ENCODE measurements around the gene COL20A1. TPM values are rescaled to one million over a fixed set of nuclear protein-coding genes. Genes with fewer than 3 reads are reported as not detected.

COL20A1 gene
- total and polyA plus RNA-seq, 10 donors: 0.12 to 2.1 (median 0.60) TPM; not detected in 2

DNA sequence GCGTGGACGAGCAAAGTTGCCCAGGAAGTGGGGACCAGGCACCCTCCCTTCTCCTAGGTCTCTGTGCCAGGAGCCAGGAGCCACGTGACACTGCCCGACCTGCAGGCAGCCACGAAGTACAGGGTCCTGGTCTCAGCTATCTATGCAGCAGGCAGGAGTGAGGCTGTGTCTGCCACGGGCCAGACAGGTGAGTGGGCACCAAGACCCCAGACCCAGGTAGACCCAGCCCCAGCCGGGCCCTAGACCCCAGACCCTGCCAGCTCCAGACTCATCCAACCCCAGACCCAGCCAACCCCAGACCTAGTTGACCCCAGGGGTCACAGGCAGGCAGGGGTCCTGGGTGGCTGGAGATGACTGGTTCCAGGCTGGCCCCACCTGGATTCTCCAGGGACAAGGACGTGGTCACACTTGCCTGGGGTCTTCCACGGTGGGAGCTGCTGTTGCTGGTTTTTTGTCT, 21.1 kb downstream of the COL20A1 start:
- peaks cover 0 to 70% (median 2%) of the 10 kb centered on the region in 7 donors for H3K27me3 ChIP-seq (replicated peaks in 1 of 7)
- peak; percentile 63 for DNase-seq
- no peaks in the 10 kb centered on the region for H3K9me3 ChIP-seq
- H3K27ac ChIP-seq: no peak overlapping the region
- H3K4me1 ChIP-seq: peaks cover 0 to 50% (median 18%) of the 10 kb centered on the region in 6 donors
- H3K36me3 ChIP-seq: no peaks in the 10 kb centered on the region
- no peak overlapping the region for H3K4me3 ChIP-seq
- WGBS, 5 donors: 72 to 84% (median 76%) methylated on average over 6 to 9 of the region's 9 CpGs
- TF ChIP-seq POLR2AphosphoS5 (IDR thresholded peaks at IDR 0.05) (no peak), POLR2A (IDR thresholded peaks at IDR 0.05) (no peak)
- TF ChIP-seq, protein P1, sequence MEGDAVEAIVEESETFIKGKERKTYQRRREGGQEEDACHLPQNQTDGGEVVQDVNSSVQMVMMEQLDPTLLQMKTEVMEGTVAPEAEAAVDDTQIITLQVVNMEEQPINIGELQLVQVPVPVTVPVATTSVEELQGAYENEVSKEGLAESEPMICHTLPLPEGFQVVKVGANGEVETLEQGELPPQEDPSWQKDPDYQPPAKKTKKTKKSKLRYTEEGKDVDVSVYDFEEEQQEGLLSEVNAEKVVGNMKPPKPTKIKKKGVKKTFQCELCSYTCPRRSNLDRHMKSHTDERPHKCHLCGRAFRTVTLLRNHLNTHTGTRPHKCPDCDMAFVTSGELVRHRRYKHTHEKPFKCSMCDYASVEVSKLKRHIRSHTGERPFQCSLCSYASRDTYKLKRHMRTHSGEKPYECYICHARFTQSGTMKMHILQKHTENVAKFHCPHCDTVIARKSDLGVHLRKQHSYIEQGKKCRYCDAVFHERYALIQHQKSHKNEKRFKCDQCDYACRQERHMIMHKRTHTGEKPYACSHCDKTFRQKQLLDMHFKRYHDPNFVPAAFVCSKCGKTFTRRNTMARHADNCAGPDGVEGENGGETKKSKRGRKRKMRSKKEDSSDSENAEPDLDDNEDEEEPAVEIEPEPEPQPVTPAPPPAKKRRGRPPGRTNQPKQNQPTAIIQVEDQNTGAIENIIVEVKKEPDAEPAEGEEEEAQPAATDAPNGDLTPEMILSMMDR (IDR thresholded peaks at IDR 0.05 in 8 of 11, conservative IDR thresholded peaks at IDR 0.05 in 3 of 11): no peak
- intact Hi-C loops (cut with DNase I; ENCODE audit: low total_unique reads): loop anchor here (5.0 kb wide), 1 partner anchor 68 kb away; no protein-coding TSS in a partner anchor

DNA sequence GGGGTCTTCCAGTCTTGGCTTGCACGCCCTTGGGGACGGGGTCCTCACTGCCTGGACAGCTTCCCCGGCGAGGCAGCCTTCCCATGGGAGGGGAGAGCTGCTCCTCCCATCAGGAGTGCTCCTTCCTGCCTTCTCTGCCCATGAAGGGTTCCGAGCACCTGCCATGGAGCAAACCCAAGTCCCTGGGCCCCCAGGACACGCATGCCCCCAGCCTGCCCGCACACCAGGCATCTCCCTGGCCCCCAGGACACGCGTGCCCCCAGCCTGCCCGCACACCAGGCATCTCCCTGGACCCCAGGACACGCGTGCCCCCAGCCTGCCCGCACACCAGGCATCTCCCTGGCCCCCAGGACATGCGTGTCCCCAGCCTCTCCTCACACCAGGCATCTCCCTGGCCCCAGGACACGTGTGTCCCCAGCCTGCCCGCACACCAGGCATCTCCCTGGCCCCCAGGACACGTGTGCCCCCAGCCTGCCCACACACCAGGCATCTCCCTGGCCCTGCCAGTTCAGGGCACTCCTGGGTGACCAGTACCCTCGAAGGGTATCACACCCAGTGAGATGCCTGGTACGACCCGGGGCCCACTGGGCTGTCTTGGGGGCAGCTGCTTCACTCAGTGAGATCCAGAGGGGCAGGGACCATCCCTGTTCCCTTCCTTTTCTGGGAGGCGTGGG, 21.7 kb downstream of the COL20A1 start:
- Histone ChIP-seq H3K27me3 (replicated peaks in 1 of 7) (peaks cover 0 to 70% (median 4%) of the 10 kb centered on the region in 7 donors), H3K4me1 (peaks cover 0 to 50% (median 13%) of the 10 kb centered on the region in 6 donors), H3K9me3 (no peaks in the 10 kb centered on the region), H3K27ac (peak overlapping the region in 4 of 8 donors; percentile 61 to 70 (median 68)), H3K36me3 (no peaks in the 10 kb centered on the region), H3K4me3 (no peak overlapping the region)
- intact Hi-C loops (cut with DNase I; ENCODE audit: low total_unique reads): loop anchor here (5.0 kb wide), 1 partner anchor 68 kb away; no protein-coding TSS in a partner anchor
- TF ChIP-seq POLR2A (IDR thresholded peaks at IDR 0.05) (no peak), POLR2AphosphoS5 (IDR thresholded peaks at IDR 0.05) (no peak)
- TF ChIP-seq, protein P1 (IDR thresholded peaks at IDR 0.05 in 8 of 11, conservative IDR thresholded peaks at IDR 0.05 in 3 of 11): no peak
- 79 to 90% (median 80%) methylated on average over 11 to 21 of the region's 21 CpGs for WGBS, 5 donors
- peak; percentile 74 for DNase-seq

DNA sequence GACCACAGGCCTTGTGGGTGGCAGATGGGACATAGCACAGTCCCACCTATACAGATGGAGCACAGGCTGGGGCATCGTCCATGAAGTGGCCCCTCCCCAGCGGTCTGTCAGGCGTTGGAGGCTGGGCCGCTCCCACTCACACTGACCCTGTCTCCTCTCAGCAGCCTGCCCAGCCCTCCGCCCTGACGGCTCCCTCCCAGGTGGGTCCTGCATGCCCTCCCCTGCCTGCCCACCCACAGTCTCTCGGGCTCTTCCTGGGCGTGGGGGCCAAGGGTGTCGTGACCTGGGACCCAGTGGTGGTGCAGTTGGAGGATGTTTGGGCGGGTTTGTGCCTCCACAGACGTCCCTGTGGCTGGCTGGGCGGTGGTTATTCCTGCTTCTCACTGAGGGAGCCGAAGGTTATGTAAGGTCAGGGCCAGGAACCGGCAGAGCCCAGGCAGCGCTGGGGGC, 22.3 kb downstream of the COL20A1 start:
- Histone ChIP-seq H3K4me3 (no peak overlapping the region), H3K27me3 (replicated peaks in 1 of 7) (peaks cover 0 to 70% (median 7%) of the 10 kb centered on the region in 7 donors), H3K27ac (peak overlapping the region in 5 of 8 donors; percentile 56 to 70 (median 67)), H3K4me1 (peaks cover 0 to 50% (median 11%) of the 10 kb centered on the region in 6 donors), H3K36me3 (no peaks in the 10 kb centered on the region), H3K9me3 (no peaks in the 10 kb centered on the region)
- no peak for TF ChIP-seq POLR2AphosphoS5 (IDR thresholded peaks at IDR 0.05)
- intact Hi-C loops (cut with DNase I; ENCODE audit: low total_unique reads): no loop called here
- 52 to 70% (median 60%) methylated on average over 4 to 15 of the region's 15 CpGs for WGBS, 5 donors
- DNase-seq: peak; percentile 83

DNA sequence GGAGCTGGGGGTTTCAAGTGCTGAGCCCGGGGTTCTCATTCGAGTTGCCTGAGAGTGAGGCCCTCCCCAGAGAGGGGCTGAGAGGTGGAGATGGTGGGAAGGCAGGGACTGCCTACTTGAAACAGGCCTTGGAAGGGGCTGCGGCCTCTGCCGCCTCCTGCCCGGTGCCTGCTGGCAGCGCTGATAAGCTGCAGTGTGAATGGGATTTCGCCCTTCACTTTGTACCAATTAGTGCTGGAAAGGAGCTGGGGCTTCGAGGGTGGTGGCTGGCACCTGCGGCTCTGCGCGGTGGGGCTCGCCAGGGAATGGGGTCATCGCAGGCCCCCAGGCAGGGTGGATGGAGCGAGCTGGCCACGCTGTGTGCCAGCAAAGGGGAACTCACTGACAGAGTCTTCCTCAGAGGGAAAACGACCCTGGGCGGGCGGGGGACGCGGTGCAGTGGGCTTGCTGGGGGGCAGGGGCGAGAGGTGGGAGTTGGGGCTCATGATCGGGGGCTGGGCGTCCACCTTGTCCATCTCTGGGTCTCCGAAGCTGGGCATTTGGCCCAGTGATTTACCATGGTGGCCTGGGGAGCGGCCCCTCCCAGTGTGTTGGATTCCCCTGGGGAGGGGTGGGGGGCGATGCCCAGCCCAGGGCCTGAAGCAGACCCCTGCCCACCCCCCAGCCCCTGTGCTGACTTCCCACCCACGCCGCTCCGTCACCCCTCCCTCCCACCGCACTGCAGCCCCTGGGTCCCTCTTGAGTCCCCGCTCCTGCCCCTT, 22.9 kb downstream of the COL20A1 start:
- peak overlapping the region in 5 of 8 donors; percentile 56 to 70 (median 67) for H3K27ac ChIP-seq
- H3K36me3 ChIP-seq: no peaks in the 10 kb centered on the region
- H3K27me3 ChIP-seq (replicated peaks in 1 of 7): peaks cover 0 to 75% (median 7%) of the 10 kb centered on the region in 7 donors
- WGBS, 5 donors: 66 to 77% (median 69%) methylated on average over 25 to 31 of the region's 31 CpGs
- no peak overlapping the region for H3K4me3 ChIP-seq
- TF ChIP-seq, protein P1 (IDR thresholded peaks at IDR 0.05 in 8 of 11, conservative IDR thresholded peaks at IDR 0.05 in 3 of 11): no peak
- TF ChIP-seq POLR2A (IDR thresholded peaks at IDR 0.05): no peak
- TF ChIP-seq POLR2AphosphoS5 (IDR thresholded peaks at IDR 0.05): peak; percentile 36 to 72 (median 72)
- peaks cover 0 to 50% (median 8%) of the 10 kb centered on the region in 6 donors for H3K4me1 ChIP-seq
- intact Hi-C loops (cut with DNase I; ENCODE audit: low total_unique reads): no loop called here
- peak; percentile 77 for DNase-seq
- no peaks in the 10 kb centered on the region for H3K9me3 ChIP-seq

All from spleen (tissue), 11 donors.